Stomach (tissue), 9 donors: ENCODE data around the gene TCEANC2. TPM values are rescaled to one million over a fixed set of nuclear protein-coding genes. Genes with fewer than 3 reads are reported as not detected.

Experiments
- DNase-seq, 2 donors: peaks; one replicate each; pipeline versions ENCODE4 v3.0.0 to v3.0.0-alpha.2; 2013 to 2019
- H3K27ac ChIP-seq, 5 donors: fragments of 200-600 bp in 4 of 5; sonication (generic) in 4 of 5; one replicate each; pipeline ENCODE4 v1.5.1; 2013 to 2019; ENCODE audit warnings: mild to moderate bottlenecking in 1 of 5, moderate library complexity in 1 of 5
- H3K27me3 ChIP-seq, 3 donors: fragments of 200-600 bp; sonication (generic); one replicate each; pipeline ENCODE4 v1.5.1; 2017 to 2019; ENCODE audit warnings: mixed run types in 1 of 3
- H3K36me3 ChIP-seq, 4 donors: fragments of 200-600 bp; sonication (generic); 1 replicate in 3 of 4; 2 replicates in 1 of 4; pipeline ENCODE4 v1.5.1; 2016 to 2019
- H3K4me1 ChIP-seq, 4 donors: fragments of 200-600 bp; sonication (generic); one replicate each; pipeline ENCODE4 v1.5.1; 2016 to 2019
- H3K4me3 ChIP-seq, 4 donors: fragments of 200-600 bp; sonication (generic) in 3 of 4; one replicate each; pipeline ENCODE4 v1.5.1; 2016 to 2019; ENCODE audit warnings: mild to moderate bottlenecking in 1 of 4
- H3K9me3 ChIP-seq, 4 donors: fragments of 200-600 bp; sonication (generic); one replicate each; pipeline ENCODE4 v1.5.1; 2016 to 2019
- CTCF ChIP-seq, 7 experiments: fragments of 450-650 bp in 4 of 7; fragments of 200-600 bp in 3 of 7; sonication (generic) in 3 of 7; IDR thresholded peaks; one replicate each; pipeline ENCODE4 v1.5.1; 2016 to 2019; ENCODE audit warnings: antibody characterized with exemption in 7 of 7, control low read depth in 2 of 7, mild to moderate bottlenecking in 1 of 7
- EP300 ChIP-seq: sonication (generic); formaldehyde crosslinking; IDR thresholded peaks from one replicate; pipeline ENCODE4 v1.6.1; 2017; ENCODE audit warnings: antibody characterized with exemption
- POLR2A ChIP-seq, 4 donors: fragments of 450-650 bp; IDR thresholded peaks; one replicate each; pipeline ENCODE4 v1.6.1; 2016; ENCODE audit warnings: antibody characterized with exemption in 4 of 4, control low read depth in 2 of 4, mild to moderate bottlenecking in 1 of 4, moderate library complexity in 1 of 4
- POLR2AphosphoS5 ChIP-seq, 3 donors: sonication (generic); formaldehyde crosslinking; IDR thresholded peaks; one replicate each; pipeline ENCODE4 v1.6.1; 2016; ENCODE audit warnings: antibody characterized with exemption in 3 of 3
- WGBS, 5 donors: extraction: QIAGEN DNeasy Blood & Tissue Kit in 3 of 5; methylation state at CpG; one replicate each; pipeline versions ENCODE4 v1.1.5 to v1.1.7; 2013 to 2018; 5-methylcytosine and 5-hydroxymethylcytosine counted together
- intact Hi-C: fragments of 100-400 bp; cut with DNase I; formaldehyde crosslinking; loops from one replicate; pipeline ENCODE4 v1.15.1; 2023; ENCODE audit warnings: low total_unique reads
- polyA plus RNA-seq, 3 donors: library from polyadenylated mRNA; stranded (reverse); fragments of 200-250 nt; gene quantifications; one replicate each; pipeline ENCODE4 v1.2.3, GENCODE V29; 2013
- total RNA-seq, 5 donors: library from RNA; depleted of rRNA; stranded (reverse); fragments of >200 nt; gene quantifications; one replicate each; pipeline versions ENCODE4 v1.1.0 to v1.2.3, GENCODE V29; 2014 to 2016
- donor health status: healthy with polysubstance abuse.
- donor health status: Bipolar disorder and iron deficiency.
- donor health status: healthy.

Gene TCEANC2
- total and polyA plus RNA-seq, 8 donors: 1.8 to 8.8 (median 2.4) TPM

GRCh38 chr1:54028306-54029251 is 24.8 kb upstream of the TCEANC2 start:
- intact Hi-C loops: no loop called here
- TF ChIP-seq POLR2AphosphoS5 (IDR thresholded peaks at IDR 0.05) (no peak), POLR2A (IDR thresholded peaks at IDR 0.05) (no peak), EP300 (no peak), CTCF (IDR thresholded peaks at IDR 0.05) (no peak)
- no peak overlapping the region for H3K27ac ChIP-seq
- H3K4me3 ChIP-seq: no peak overlapping the region
- no peaks in the 10 kb centered on the region for H3K9me3 ChIP-seq
- H3K36me3 ChIP-seq: peaks cover 21 to 46% (median 40%) of the 10 kb centered on the region in 4 donors
- WGBS, 5 donors: 50 to 75% (median 62%) methylated on average over 3 of the region's 3 CpGs
- DNase-seq: no peak
- peaks cover 0 to 8% (median 0%) of the 10 kb centered on the region in 4 donors for H3K4me1 ChIP-seq
- H3K27me3 ChIP-seq: no peaks in the 10 kb centered on the region

- TF ChIP-seq POLR2AphosphoS5 (IDR thresholded peaks at IDR 0.05) (no peak), POLR2A (IDR thresholded peaks at IDR 0.05) (no peak), CTCF (IDR thresholded peaks at IDR 0.05) (no peak), EP300 (no peak)
- Histone ChIP-seq H3K9me3 (no peaks in the 10 kb centered on the region), H3K36me3 (peaks cover 72 to 100% (median 100%) of the 10 kb centered on the region in 4 donors)
Observed at GRCh38 chr1:54037476-54037875, 15.9 kb upstream of the TCEANC2 start.

GRCh38 chr1:54041806-54042205 is 11.6 kb upstream of the TCEANC2 start:
- Histone ChIP-seq H3K27ac (no peak overlapping the region), H3K27me3 (no peaks in the 10 kb centered on the region), H3K9me3 (no peaks in the 10 kb centered on the region), H3K4me1 (peaks cover 0 to 12% (median 8%) of the 10 kb centered on the region in 4 donors), H3K36me3 (peaks cover 52 to 89% (median 85%) of the 10 kb centered on the region in 4 donors), H3K4me3 (no peak overlapping the region)
- WGBS, 5 donors: 2 to 19% (median 14%) methylated on average over 1 of the region's 1 CpG
- no peak for DNase-seq
- TF ChIP-seq POLR2AphosphoS5 (IDR thresholded peaks at IDR 0.05) (no peak), EP300 (no peak), POLR2A (IDR thresholded peaks at IDR 0.05) (no peak), CTCF (IDR thresholded peaks at IDR 0.05) (no peak)
- intact Hi-C loops: no loop called here

More at GRCh38 chr1:54037476-54037875, 15.9 kb upstream of the TCEANC2 start:
- no peak for DNase-seq
- H3K27me3 ChIP-seq: no peaks in the 10 kb centered on the region
- peaks cover 0 to 5% (median 0%) of the 10 kb centered on the region in 4 donors for H3K4me1 ChIP-seq
- intact Hi-C loops: no loop called here
- no peak overlapping the region for H3K27ac ChIP-seq
- H3K4me3 ChIP-seq: no peak overlapping the region

- H3K4me3 ChIP-seq: no peak overlapping the region
- intact Hi-C loops: no loop called here
- H3K27me3 ChIP-seq: no peaks in the 10 kb centered on the region
- no peak overlapping the region for H3K27ac ChIP-seq
- TF ChIP-seq POLR2AphosphoS5 (IDR thresholded peaks at IDR 0.05) (no peak), POLR2A (IDR thresholded peaks at IDR 0.05) (no peak), CTCF (IDR thresholded peaks at IDR 0.05) (no peak), EP300 (no peak)
- WGBS, 5 donors: 89 to 98% (median 93%) methylated on average over 2 of the region's 2 CpGs
- DNase-seq: no peak
- H3K9me3 ChIP-seq: no peaks in the 10 kb centered on the region
- peaks cover 23 to 49% (median 34%) of the 10 kb centered on the region in 4 donors for H3K4me1 ChIP-seq
- H3K36me3 ChIP-seq: peaks cover 24 to 52% (median 50%) of the 10 kb centered on the region in 4 donors
Observed at GRCh38 chr1:54045496-54045895, 7.9 kb upstream of the TCEANC2 start.
